HEK293T (cell line): ENCODE measurements around the gene PPP2R3A.
A peak's percentile ranks its signal among the peaks of the same experiment; 100 is the strongest.
"Not testable (repeated sequence)": the region's sequence is repeated elsewhere in the genome, so short reads cannot be mapped to it uniquely, and the experiment has no call there.

Experiments
- CTCF ChIA-PET: fragments of 350-600 bp; formaldehyde crosslinking; extraction: SDS; loops from one replicate; lab custom pipeline; 2021; ENCODE audit warnings: antibody characterized with exemption, inconsistent platforms; lab: Yijun Ruan, JAX
- POLR2A ChIA-PET: fragments of 350-600 bp; formaldehyde crosslinking; extraction: SDS; loops from one replicate; lab custom pipeline; 2020; ENCODE audit warnings: antibody characterized with exemption, inconsistent platforms; lab: Yijun Ruan, JAX
- DNase-seq: peaks from one replicate; pipeline ENCODE4 v3.0.0; 2012; ENCODE audit warnings: mixed read lengths; ENCODE audit errors: extremely low spot score
- ARNT ChIP-seq: fragments of 450-650 bp; IDR thresholded peaks from 2 replicates; pipeline ENCODE4 v1.6.1; 2017; ENCODE audit warnings: mild to moderate bottlenecking
- BHLHE40 ChIP-seq: fragments of 450-650 bp; IDR thresholded peaks from 2 replicates; pipeline ENCODE4 v1.6.1; 2016; ENCODE audit warnings: mild to moderate bottlenecking, moderate library complexity, borderline replicate concordance
- CTBP1 ChIP-seq: fragments of 450-650 bp; IDR thresholded peaks from 2 replicates; pipeline ENCODE4 v1.6.1; 2016; ENCODE audit warnings: borderline replicate concordance
- ELF4 ChIP-seq: fragments of 450-650 bp; IDR thresholded peaks from 2 replicates; pipeline ENCODE4 v1.6.1; 2017; ENCODE audit warnings: antibody characterized with exemption
- FOXA1 ChIP-seq: fragments of 450-650 bp; IDR thresholded peaks from 2 replicates; pipeline ENCODE4 v1.6.1; 2016; ENCODE audit warnings: mild to moderate bottlenecking
- FOXK2 ChIP-seq: fragments of 450-650 bp; IDR thresholded peaks from 2 replicates; pipeline ENCODE4 v1.6.1; 2016; ENCODE audit warnings: mild to moderate bottlenecking
- FOXM1 ChIP-seq: fragments of 450-650 bp; IDR thresholded peaks from 2 replicates; pipeline ENCODE4 v1.6.1; 2017; ENCODE audit warnings: mild to moderate bottlenecking, borderline replicate concordance
- HDGF ChIP-seq: fragments of 450-650 bp; IDR thresholded peaks from 2 replicates; pipeline ENCODE4 v1.6.1; 2017; ENCODE audit warnings: antibody characterized with exemption, borderline replicate concordance
- L3MBTL2 ChIP-seq: fragments of 450-650 bp; conservative IDR thresholded peaks from 2 replicates; pipeline ENCODE4 v1.6.1; 2016; ENCODE audit warnings: mild to moderate bottlenecking
- LEF1 ChIP-seq: fragments of 450-650 bp; IDR thresholded peaks from 2 replicates; pipeline ENCODE4 v1.6.1; 2017; ENCODE audit warnings: mild to moderate bottlenecking, borderline replicate concordance
- NFRKB ChIP-seq: fragments of 450-650 bp; IDR thresholded peaks from 2 replicates; pipeline ENCODE4 v1.6.1; 2016; ENCODE audit warnings: mild to moderate bottlenecking, moderate library complexity
- SP1 ChIP-seq: fragments of 450-650 bp; IDR thresholded peaks from 2 replicates; pipeline ENCODE4 v1.6.1; 2017
- SUZ12 ChIP-seq: fragments of 450-650 bp; IDR thresholded peaks from 2 replicates; pipeline ENCODE4 v1.6.1; 2016; ENCODE audit warnings: mild to moderate bottlenecking
- TARDBP ChIP-seq: fragments of 450-650 bp; IDR thresholded peaks from 2 replicates; pipeline ENCODE4 v1.6.1; 2016
- ZNF384 ChIP-seq: fragments of 450-650 bp; IDR thresholded peaks from 2 replicates; pipeline ENCODE4 v1.6.1; 2016
- TF ChIP-seq, protein P1 (sequence below): fragments of 450-650 bp; IDR thresholded peaks from 2 replicates; pipeline ENCODE4 v1.6.1; 2016

The PPP2R3A gene

DNA sequence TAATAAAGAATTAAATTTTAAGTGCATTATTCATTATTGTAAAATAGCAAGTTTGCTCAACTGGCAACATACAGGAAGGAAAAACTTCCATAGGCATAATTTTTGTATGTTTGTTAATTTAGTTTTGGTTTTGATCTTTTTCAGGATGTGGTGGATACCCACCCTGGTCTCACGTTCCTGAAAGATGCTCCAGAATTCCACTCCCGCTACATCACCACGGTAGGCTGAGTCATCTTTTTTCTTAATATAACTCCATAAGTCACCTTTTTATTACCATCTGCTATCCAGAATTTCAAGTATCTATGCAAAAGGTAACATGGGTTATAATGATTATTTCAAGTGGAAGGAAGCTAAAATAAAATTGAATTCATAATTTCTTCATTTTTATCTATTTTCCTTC is 104.8 kb downstream of the PPP2R3A start:
- no peak for TF ChIP-seq HDGF
- TF ChIP-seq SUZ12 = no peak
- ChIA-PET CTCF (interaction anchor here (0.5 to 1.6 kb wide), 3 partner anchors 288 to 944 kb away, joined by 3 to 9 read pairs (median 6); partner anchors contain the start of gene STAG1), POLR2A (no interaction called here)
- DNase-seq = no peak

DNA sequence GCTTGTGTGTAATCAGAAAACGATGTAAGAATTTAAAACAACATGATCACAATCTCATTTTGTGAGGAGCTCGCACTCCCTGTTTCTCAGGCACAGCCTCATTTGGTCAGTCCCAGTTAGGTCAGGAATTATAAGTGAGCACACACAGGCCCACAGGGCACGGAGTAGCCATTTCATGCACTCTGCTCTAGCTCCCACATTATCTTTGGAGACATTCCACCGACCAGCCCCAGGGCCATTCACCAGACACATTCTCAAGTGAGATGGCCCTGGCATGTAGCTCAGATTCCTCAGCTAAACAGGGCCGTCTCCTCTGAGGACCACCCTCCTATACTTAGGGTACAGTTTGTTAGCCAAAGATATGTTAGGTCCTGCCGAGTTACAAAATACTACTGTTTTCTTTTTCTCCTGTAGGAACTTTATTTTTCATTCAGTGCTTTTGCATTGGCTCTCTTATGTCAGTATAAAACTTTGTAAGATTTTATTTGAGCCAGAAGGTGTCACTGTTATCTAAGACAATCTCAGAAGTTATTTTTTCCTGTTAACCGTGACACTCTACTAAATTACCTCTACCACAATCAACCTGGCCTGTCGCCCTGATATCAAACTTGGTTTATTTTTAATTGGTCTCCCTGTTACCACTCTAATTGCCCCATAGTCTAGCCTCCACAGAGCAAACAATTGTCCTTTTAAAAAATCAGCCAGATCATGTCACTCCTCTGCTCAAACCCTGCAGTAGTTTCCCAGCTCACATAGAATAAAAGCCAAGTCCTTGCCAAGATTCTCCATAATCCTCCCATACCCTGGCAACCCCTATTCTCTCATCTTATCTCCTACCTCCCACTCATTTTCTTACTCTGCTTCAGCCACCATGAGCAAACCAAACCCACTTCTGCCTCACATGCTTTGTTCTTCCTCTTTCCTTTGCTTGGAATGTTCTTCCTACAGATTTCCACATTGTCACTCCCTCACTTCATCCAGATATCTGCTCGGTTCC is 105.7 kb downstream of the PPP2R3A start:
- TF ChIP-seq TARDBP = no peak
- no peak for TF ChIP-seq FOXA1
- TF ChIP-seq ZNF384 = no peak
- no peak for TF ChIP-seq ELF4
- TF ChIP-seq SP1 = no peak
- no peak for TF ChIP-seq NFRKB
- no peak for TF ChIP-seq ARNT
- no peak for TF ChIP-seq BHLHE40
- no peak for TF ChIP-seq HDGF
- TF ChIP-seq LEF1 = no peak
- no peak for TF ChIP-seq FOXM1
- TF ChIP-seq SUZ12 = no peak
- TF ChIP-seq, protein P1, sequence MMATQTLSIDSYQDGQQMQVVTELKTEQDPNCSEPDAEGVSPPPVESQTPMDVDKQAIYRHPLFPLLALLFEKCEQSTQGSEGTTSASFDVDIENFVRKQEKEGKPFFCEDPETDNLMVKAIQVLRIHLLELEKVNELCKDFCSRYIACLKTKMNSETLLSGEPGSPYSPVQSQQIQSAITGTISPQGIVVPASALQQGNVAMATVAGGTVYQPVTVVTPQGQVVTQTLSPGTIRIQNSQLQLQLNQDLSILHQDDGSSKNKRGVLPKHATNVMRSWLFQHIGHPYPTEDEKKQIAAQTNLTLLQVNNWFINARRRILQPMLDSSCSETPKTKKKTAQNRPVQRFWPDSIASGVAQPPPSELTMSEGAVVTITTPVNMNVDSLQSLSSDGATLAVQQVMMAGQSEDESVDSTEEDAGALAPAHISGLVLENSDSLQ = no peak
- TF ChIP-seq CTBP1 = no peak
- TF ChIP-seq L3MBTL2 = no peak
- TF ChIP-seq FOXK2 = no peak
- ChIA-PET POLR2A (interaction anchor here (0.7 kb wide), 1 partner anchor 681 kb away, joined by 5 read pairs; the partner anchor contains the start of gene STAG1), CTCF (interaction anchor here (0.5 to 1.6 kb wide), 7 partner anchors 287 to 1039 kb away, joined by 3 to 9 read pairs (median 3); partner anchors contain the start of gene STAG1)
- no peak for DNase-seq

DNA sequence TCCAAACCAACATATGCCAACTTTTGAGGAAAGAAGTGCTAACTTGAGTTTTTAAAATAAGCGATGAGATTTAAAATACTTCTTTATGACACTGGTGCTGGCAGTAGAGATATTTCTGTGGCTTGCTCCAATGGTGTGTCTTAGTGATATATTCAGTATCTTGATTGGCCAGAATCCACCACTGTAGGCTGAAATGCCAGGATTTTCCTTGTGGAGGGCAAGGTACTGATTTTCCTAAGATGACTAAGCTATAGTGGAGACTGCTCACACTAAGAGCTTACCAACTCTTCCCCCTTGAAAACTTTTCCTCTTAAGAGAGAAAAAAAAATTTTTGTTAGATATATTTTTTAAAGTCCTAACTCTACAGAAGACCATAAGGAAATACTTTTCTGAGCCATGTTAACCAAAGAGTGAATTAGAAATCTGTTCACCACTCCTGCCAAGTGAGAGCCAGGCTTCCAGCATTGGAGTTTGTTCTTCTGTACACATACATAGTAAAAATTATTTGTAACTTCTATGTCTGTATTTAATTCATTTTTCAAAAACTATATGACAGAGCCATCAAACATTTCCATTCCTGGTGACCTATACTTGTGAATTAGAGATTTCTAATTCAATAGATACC is 109.1 kb downstream of the PPP2R3A start:
- ChIA-PET POLR2A (interaction anchor here (1.7 kb wide), 1 partner anchor 678 kb away, joined by 6 read pairs; the partner anchor contains the start of gene STAG1), CTCF (interaction anchor here (1.2 to 1.9 kb wide), 2 partner anchors 678 to 939 kb away, joined by 3 to 7 read pairs; partner anchors contain the start of gene STAG1)
- TF ChIP-seq ARNT (no peak), BHLHE40 (no peak), ZNF384 (no peak), ELF4 (no peak), L3MBTL2 (no peak)
- DNase-seq = no peak

DNA sequence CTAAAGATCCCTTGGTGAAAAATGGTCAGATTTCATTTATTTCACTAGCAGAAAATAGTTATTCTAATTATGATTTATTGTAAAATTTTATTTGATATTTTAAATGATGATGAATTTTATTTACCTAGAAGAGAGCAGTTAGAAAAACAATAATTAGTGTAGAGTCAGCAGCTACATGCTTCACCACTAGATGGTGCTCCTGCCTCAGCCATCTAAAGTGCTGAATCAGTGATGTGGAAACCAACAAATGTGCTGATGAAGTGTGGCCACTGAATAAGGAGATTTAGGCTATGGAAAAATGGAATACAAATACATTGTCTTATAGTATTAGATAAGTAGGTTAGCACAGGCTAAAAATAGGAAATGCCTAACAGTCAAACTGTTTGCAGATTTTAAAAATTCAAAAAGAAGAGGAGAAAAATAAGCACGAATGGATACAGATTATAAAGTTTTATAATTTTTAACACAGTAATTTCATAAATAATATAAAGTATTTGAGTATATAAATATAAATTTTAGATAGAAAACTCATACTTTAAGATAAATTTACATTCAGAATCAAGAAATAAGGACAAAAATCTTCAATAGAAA is 109.8 kb downstream of the PPP2R3A start:
- peak; percentile 59 for DNase-seq
- ChIA-PET CTCF (interaction anchor here (0.7 to 1.9 kb wide), 3 partner anchors 230 to 938 kb away, joined by 3 to 7 read pairs (median 3); partner anchors contain the start of gene STAG1), POLR2A (interaction anchor here (1.7 kb wide), 1 partner anchor 678 kb away, joined by 6 read pairs; the partner anchor contains the start of gene STAG1)
- TF ChIP-seq ELF4 (no peak), HDGF (no peak), ARNT (no peak), ZNF384 (no peak), SP1 (no peak), NFRKB (no peak), FOXM1 (no peak), LEF1 (no peak), TARDBP (no peak)

DNA sequence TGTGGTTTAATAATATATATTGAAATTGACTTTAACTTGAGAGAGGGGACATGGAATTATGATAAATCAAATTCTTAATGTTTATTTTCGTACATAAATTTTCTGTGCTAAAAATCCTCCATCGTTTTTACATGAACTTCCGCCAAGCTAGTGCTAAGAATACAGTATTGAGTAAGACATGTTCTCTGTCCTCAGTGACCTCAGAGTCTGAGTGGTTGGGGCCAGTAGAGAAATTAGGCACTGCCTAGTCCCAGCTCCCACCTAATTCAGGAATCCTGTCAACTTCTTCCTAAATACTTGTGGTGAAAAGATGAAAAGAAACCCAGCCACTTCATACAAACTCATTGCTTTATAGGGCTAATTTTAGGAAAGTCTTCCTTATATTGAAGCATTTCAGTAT is 110.3 kb downstream of the PPP2R3A start:
- TF ChIP-seq BHLHE40 (no peak), FOXK2 (no peak), LEF1 (no peak), ELF4 (no peak), SP1 (no peak), ARNT (no peak), TARDBP (no peak), L3MBTL2 (no peak), FOXM1 (no peak)
- ChIA-PET CTCF (interaction anchor here (0.7 kb wide), 1 partner anchor 229 kb away, joined by 3 read pairs; no protein-coding TSS in a partner anchor), POLR2A (no interaction called here)
- DNase-seq = no peak

DNA sequence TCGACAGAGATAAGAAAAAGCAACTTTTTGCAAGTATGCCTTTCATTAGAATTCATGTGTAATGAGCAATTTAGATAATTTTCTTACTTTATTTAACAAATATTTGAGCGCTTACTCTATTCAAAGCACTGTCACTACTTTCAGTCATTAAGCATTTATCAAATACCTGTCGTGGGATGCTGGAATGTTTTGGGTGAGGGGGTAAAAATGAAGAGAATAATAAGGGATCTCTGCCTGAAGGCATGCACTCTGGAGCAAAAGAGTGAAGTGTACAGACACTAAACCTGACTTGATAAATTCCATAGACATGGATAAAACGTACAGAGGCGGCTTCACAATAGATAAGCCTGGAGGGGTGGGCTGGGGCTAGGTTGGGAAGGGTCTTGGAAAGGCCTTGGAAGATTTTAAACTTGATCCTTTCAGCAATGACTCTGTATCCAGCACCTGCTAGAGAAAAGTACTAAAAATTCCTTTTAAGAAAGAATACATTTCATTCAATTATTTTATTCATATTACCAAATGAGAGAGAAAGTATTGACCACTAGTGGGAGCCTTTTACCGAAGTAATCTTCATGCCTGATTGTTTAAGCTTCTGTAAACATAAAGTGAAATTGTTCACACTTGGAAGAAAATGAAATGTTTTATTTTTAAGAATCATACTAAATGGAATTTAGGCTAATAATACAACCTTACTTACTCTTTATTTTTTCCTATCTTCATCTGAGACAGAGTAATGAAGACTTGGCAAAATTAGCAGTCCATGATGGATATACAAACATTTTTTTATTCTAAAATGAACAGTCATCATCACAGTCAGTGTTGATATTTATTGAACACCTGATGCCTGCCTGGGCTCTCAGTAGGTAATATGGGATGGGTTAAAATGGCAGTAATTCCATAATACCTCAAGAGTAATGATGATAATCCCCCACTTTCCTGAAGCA is 113.2 kb downstream of the PPP2R3A start:
- POLR2A ChIA-PET = no interaction called here
- TF ChIP-seq L3MBTL2 (no peak), FOXM1 (no peak)
- no peak for DNase-seq
- CTCF ChIA-PET = interaction anchor here (0.6 to 1.0 kb wide), 4 partner anchors 99 to 935 kb away, joined by 3 to 4 read pairs (median 3); no protein-coding TSS in a partner anchor

DNA sequence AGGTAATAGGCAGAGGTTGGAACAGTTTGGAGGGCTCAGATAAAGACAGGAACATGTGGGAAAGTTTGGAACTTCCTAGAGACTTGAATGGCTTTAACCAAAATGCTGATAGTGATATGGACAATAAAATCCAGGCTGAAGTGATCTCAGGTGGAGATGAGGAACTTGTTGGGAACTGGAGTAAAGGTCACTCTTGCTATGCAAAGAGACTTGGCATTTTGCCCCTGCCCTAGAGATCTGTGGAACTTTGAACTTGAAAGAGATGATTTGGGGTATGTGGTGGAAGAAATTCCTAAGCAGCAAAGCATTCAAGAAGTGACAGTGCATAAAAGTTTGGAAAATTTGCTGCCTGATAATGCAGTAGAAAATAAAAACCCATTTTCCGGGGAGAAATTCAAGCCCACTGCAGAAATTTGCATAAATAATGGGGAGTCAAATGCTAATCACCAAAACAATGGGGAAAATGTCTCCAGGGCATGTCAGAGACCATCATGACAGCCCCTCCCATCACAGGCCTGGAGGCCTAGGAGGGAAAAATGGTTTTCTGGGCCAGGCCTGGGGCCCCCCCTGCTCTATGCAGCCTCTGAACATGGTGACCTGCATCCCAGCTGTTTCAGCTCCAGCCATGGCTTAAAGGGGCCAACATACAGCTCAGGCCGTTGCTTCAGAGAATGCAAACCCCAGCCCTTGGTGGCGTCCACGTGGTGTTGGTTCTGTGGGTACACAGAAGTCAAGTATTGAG is 118.3 kb downstream of the PPP2R3A start:
- DNase-seq, CTCF ChIA-PET, POLR2A ChIA-PET: not testable (repeated sequence)

DNA sequence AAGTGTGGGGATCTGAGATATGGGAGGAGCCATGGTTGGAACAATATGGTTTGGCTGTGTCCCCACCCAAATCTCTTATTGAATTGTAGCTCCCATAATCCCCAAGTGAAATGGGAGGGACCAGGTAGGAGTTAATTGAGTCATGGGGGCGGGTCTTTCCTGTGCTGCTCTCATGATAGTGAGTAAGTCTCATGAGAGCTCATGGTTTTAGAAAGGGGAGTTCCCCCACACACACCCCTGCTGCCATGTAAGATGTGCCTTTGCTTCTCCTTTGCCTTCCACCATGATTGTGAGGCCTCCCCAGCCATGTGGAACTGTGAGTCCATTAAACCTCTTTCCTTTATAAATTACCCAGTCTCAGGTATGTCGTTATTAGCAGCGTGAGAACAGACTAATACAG is 119.5 kb downstream of the PPP2R3A start:
- POLR2A ChIA-PET, DNase-seq: not testable (repeated sequence)
- CTCF ChIA-PET = interaction anchor here (0.5 to 0.7 kb wide), 2 partner anchors 348 to 700 kb away, joined by 3 to 4 read pairs; no protein-coding TSS in a partner anchor
